HCT116 (cell line): Measurements from ENCODE around the gene C4orf46.

Source experiments
- CBX3 ChIP-seq: IDR thresholded peaks from 2 replicates; pipeline ENCODE4 v1.6.1; 2012; ENCODE audit warnings: low read depth
- EZH2 ChIP-seq: fragments of 200-600 bp; sonication (generic); IDR thresholded peaks from 2 replicates; pipeline ENCODE4 v1.6.1; 2017; ENCODE audit warnings: antibody characterized with exemption, mixed run types
- POLR2A ChIP-seq: IDR thresholded peaks from 2 replicates; pipeline ENCODE4 v1.7.0; 2011; ENCODE audit warnings: borderline replicate concordance; ENCODE audit not compliant: insufficient read depth, insufficient read length; ENCODE audit errors: extremely low read depth
- POLR2AphosphoS5 ChIP-seq: IDR thresholded peaks from 2 replicates; pipeline ENCODE4 v1.6.1; 2011; ENCODE audit warnings: mild to moderate bottlenecking, low read depth, low read length, moderate library complexity
- RAD21 ChIP-seq: IDR thresholded peaks from 2 replicates; pipeline ENCODE4 v1.6.1; 2012; ENCODE audit warnings: low read depth, mild to moderate bottlenecking
- SIN3A ChIP-seq: IDR thresholded peaks from 2 replicates; pipeline ENCODE4 v1.6.1; 2012; ENCODE audit warnings: low read depth
- SRF ChIP-seq: IDR thresholded peaks from 2 replicates; pipeline ENCODE4 v1.6.1; 2012; ENCODE audit warnings: low read depth
- YY1 ChIP-seq: IDR thresholded peaks from 2 replicates; pipeline ENCODE4 v1.6.1; 2011; ENCODE audit warnings: low read length, low read depth, moderate library complexity, mild to moderate bottlenecking; ENCODE audit not compliant: insufficient replicate concordance; ENCODE audit errors: extremely low read depth
- ZNF274 ChIP-seq: fragments of 200-500 bp; sonication (Bioruptor generic); IDR thresholded peaks from 2 replicates; pipeline ENCODE4 v1.6.1; 2014; ENCODE audit warnings: mild to moderate bottlenecking, low read depth, low read length, inconsistent platforms
- TF ChIP-seq, protein P1 (sequence below), 3 experiments: fragments of 200-600 bp in 1 of 3; sonication (generic) in 1 of 3; IDR thresholded peaks in 2 of 3; conservative IDR thresholded peaks in 1 of 3; 2 replicates each; pipeline ENCODE4 v1.5.1; 2012 to 2017; ENCODE audit warnings: low read depth in 2 of 3, low read length in 2 of 3, antibody characterized with exemption in 1 of 3, borderline replicate concordance in 1 of 3, control low read depth in 1 of 3, mild to moderate bottlenecking in 1 of 3, mixed read lengths in 1 of 3, mixed run types in 1 of 3, moderate library complexity in 1 of 3; ENCODE audit not compliant: insufficient read depth in 1 of 3
- TF ChIP-seq, protein P2 (sequence below): IDR thresholded peaks from 2 replicates; pipeline ENCODE4 v1.6.1; 2012
- TF ChIP-seq, protein P3 (sequence below): IDR thresholded peaks from 2 replicates; pipeline ENCODE4 v1.6.1; 2011; ENCODE audit warnings: mild to moderate bottlenecking, low read length, moderate library complexity; ENCODE audit not compliant: insufficient replicate concordance; ENCODE audit errors: extremely low read depth

DNA sequence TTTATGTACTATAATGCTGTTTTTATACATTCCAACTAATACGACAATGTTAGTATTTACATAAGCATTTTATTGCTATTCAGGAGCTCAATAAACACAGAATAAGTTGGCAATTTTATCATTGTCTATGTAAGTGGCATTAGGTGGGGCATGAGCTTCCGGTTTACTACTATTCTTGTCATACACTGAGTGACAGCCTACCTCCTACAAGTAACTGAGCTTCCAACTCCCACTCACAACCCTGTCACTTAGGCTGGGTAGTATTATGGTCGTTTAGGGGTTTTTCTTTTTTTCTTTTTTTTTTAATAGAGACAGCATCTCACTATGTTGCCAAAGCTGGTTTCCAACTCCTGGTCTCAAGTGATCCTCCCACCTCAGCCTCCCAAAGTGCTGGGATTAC, 44.1 kb upstream of the C4orf46 start:
- TF ChIP-seq POLR2A: no peak
- TF ChIP-seq, protein P1, sequence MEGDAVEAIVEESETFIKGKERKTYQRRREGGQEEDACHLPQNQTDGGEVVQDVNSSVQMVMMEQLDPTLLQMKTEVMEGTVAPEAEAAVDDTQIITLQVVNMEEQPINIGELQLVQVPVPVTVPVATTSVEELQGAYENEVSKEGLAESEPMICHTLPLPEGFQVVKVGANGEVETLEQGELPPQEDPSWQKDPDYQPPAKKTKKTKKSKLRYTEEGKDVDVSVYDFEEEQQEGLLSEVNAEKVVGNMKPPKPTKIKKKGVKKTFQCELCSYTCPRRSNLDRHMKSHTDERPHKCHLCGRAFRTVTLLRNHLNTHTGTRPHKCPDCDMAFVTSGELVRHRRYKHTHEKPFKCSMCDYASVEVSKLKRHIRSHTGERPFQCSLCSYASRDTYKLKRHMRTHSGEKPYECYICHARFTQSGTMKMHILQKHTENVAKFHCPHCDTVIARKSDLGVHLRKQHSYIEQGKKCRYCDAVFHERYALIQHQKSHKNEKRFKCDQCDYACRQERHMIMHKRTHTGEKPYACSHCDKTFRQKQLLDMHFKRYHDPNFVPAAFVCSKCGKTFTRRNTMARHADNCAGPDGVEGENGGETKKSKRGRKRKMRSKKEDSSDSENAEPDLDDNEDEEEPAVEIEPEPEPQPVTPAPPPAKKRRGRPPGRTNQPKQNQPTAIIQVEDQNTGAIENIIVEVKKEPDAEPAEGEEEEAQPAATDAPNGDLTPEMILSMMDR (IDR thresholded peaks at IDR 0.05 in 2 of 3, conservative IDR thresholded peaks at IDR 0.05 in 1 of 3; ENCODE audit: borderline replicate concordance in 1 of 3, insufficient read depth in 1 of 3, low read depth in 2 of 3, low read length in 2 of 3): no peak
- TF ChIP-seq, protein P2, sequence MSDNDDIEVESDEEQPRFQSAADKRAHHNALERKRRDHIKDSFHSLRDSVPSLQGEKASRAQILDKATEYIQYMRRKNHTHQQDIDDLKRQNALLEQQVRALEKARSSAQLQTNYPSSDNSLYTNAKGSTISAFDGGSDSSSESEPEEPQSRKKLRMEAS: no peak
- TF ChIP-seq EZH2: no peak
- TF ChIP-seq RAD21: no peak
- TF ChIP-seq, protein P3, sequence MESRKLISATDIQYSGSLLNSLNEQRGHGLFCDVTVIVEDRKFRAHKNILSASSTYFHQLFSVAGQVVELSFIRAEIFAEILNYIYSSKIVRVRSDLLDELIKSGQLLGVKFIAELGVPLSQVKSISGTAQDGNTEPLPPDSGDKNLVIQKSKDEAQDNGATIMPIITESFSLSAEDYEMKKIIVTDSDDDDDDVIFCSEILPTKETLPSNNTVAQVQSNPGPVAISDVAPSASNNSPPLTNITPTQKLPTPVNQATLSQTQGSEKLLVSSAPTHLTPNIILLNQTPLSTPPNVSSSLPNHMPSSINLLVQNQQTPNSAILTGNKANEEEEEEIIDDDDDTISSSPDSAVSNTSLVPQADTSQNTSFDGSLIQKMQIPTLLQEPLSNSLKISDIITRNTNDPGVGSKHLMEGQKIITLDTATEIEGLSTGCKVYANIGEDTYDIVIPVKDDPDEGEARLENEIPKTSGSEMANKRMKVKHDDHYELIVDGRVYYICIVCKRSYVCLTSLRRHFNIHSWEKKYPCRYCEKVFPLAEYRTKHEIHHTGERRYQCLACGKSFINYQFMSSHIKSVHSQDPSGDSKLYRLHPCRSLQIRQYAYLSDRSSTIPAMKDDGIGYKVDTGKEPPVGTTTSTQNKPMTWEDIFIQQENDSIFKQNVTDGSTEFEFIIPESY: no peak
- no peak for TF ChIP-seq CBX3
- no peak for TF ChIP-seq SRF
- no peak for TF ChIP-seq ZNF274
- no peak for TF ChIP-seq POLR2AphosphoS5
- TF ChIP-seq YY1: no peak
- TF ChIP-seq SIN3A: no peak
